DND-41 (cell line): ENCODE results near the gene BRMS1.

ENCODE experiments used
- ATAC-seq: fragments of 200-7000 bp; cut with Tn5 transposase; 3 replicates; pipeline ENCODE4 v1.9.1; 2021; ENCODE audit warnings: low read depth; ENCODE audit not compliant: insufficient read depth
- DNase-seq: peaks from one replicate; pipeline ENCODE4 v3.0.0-alpha.2; 2020
- H2AFZ ChIP-seq: 2 replicates; pipeline ENCODE4 v1.6.0; 2012; ENCODE audit warnings: low read depth, low read length
- H3K27ac ChIP-seq: 2 replicates; pipeline ENCODE4 v1.5.1; 2012; ENCODE audit warnings: low read length, inconsistent platforms
- H3K27me3 ChIP-seq: fragments of 200-600 bp; sonication (generic); 2 replicates; pipeline ENCODE4 v1.6.0; 2012; ENCODE audit warnings: low read length, mild to moderate bottlenecking, inconsistent platforms; ENCODE audit not compliant: insufficient read depth, poor library complexity
- H3K36me3 ChIP-seq: 2 replicates; pipeline ENCODE4 v1.5.1; 2012; ENCODE audit warnings: low read length, inconsistent platforms; ENCODE audit not compliant: insufficient read depth
- H3K4me1 ChIP-seq: 2 replicates; pipeline ENCODE4 v1.5.1; 2012; ENCODE audit warnings: mild to moderate bottlenecking, low read length; ENCODE audit not compliant: insufficient read depth
- H3K4me2 ChIP-seq: 2 replicates; pipeline ENCODE4 v1.6.0; 2012; ENCODE audit warnings: mild to moderate bottlenecking, moderate library complexity, low read length, inconsistent platforms; ENCODE audit not compliant: insufficient read depth
- H3K4me3 ChIP-seq, 2 experiments: fragments of 200-600 bp in 1 of 2; shearing (Covaris generic) in 1 of 2; 2 replicates each; pipeline ENCODE4 v1.5.1; 2012 to 2016; ENCODE audit warnings: inconsistent platforms in 2 of 2, low read length in 2 of 2, mild to moderate bottlenecking in 2 of 2, low read depth in 1 of 2, moderate library complexity in 1 of 2
- H3K79me2 ChIP-seq: 2 replicates; pipeline ENCODE4 v1.6.0; 2012; ENCODE audit warnings: low read length, inconsistent platforms; ENCODE audit not compliant: insufficient read depth
- H3K9ac ChIP-seq: 2 replicates; pipeline ENCODE4 v1.6.0; 2012; ENCODE audit warnings: low read depth, mild to moderate bottlenecking, inconsistent platforms, low read length, moderate library complexity
- H3K9me3 ChIP-seq: 2 replicates; pipeline ENCODE4 v1.5.1; 2012; ENCODE audit warnings: low read length, moderate library complexity, mild to moderate bottlenecking, inconsistent platforms; ENCODE audit not compliant: insufficient read depth, severe bottlenecking
- H4K20me1 ChIP-seq: 2 replicates; pipeline ENCODE4 v1.6.0; 2012; ENCODE audit warnings: low read length; ENCODE audit not compliant: insufficient read depth
- CTCF ChIP-seq: IDR thresholded peaks from 2 replicates; pipeline ENCODE4 v1.5.1; 2012; ENCODE audit warnings: borderline replicate concordance, low read length, moderate library complexity, mild to moderate bottlenecking; ENCODE audit not compliant: poor library complexity, severe bottlenecking; ENCODE audit errors: extremely low read depth
- EZH2 ChIP-seq: IDR thresholded peaks from 3 replicates; pipeline ENCODE4 v1.6.1; 2012; ENCODE audit warnings: borderline replicate concordance, low read depth, mild to moderate bottlenecking, moderate library complexity, low read length, inconsistent platforms; ENCODE audit not compliant: severe bottlenecking

Gene BRMS1

GRCh38 chr11:66314561-66315497 lies 30.1 kb downstream of the BRMS1 start:
- DNase-seq, result no peak
- Histone ChIP-seq H2AFZ (no peak overlapping the region), H3K27me3 (no peaks in the 10 kb centered on the region), H3K36me3 (no peaks in the 10 kb centered on the region), H3K4me3 (no peak overlapping the region), H3K4me2 (no peak overlapping the region), H4K20me1 (0 out of 2 replicates have a peak, but pooled peaks cover 2% of the 10 kb centered on the region), H3K9me3 (no peaks in the 10 kb centered on the region), H3K9ac (no peak overlapping the region), H3K79me2 (no peaks in the 10 kb centered on the region), H3K4me1 (peaks cover 58% of the 10 kb centered on the region), H3K27ac (no peak overlapping the region)
- no peak for TF ChIP-seq CTCF
- no peak for TF ChIP-seq EZH2
- no peak for ATAC-seq

DNA sequence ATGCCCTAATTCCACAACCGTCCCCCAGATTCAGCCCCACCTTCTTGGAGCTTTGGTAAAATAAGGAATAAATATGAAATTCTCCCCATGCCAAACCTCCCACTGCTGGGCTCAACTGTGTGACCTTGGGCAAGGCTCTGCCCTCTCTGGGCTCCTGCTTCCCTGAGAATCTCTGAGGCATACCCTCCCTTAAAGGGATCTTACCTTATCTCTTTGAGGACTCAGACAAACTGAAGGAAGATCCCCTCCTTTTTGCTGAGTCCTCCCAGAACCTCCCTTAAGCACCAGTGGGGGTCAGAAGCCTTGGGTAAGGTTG lies 30.8 kb downstream of the BRMS1 start:
- Histone ChIP-seq H3K79me2 (no peaks in the 10 kb centered on the region), H3K9ac (no peak overlapping the region), H3K4me2 (no peak overlapping the region), H3K9me3 (no peaks in the 10 kb centered on the region), H3K27me3 (no peaks in the 10 kb centered on the region), H3K4me3 (no peak overlapping the region), H3K36me3 (no peaks in the 10 kb centered on the region), H4K20me1 (0 out of 2 replicates have a peak, but pooled peaks cover 2% of the 10 kb centered on the region), H3K4me1 (peaks cover 55% of the 10 kb centered on the region), H2AFZ (no peak overlapping the region), H3K27ac (no peak overlapping the region)
- TF ChIP-seq EZH2 (no peak), CTCF (no peak)
- ATAC-seq (no peak), DNase-seq (no peak)

GRCh38 chr11:66313321-66314185 lies 31.4 kb downstream of the BRMS1 start:
- no peaks in the 10 kb centered on the region for H3K36me3 ChIP-seq
- DNase-seq (no peak), ATAC-seq (no peak)
- 0 out of 2 replicates have a peak, but pooled peaks cover 2% of the 10 kb centered on the region for H4K20me1 ChIP-seq
- peak overlapping the region; percentile 72; the same call in 1 of the 2 replicates for H2AFZ ChIP-seq
- H3K27ac ChIP-seq, result peak overlapping the region; percentile 83
- peak overlapping the region in 1 of 2 experiments; percentile 58; a peak in 2 of 4 replicates for H3K4me3 ChIP-seq
- peak overlapping the region; percentile 54 for H3K9ac ChIP-seq
- peak overlapping the region; percentile 89 for H3K4me2 ChIP-seq
- H3K9me3 ChIP-seq, result no peaks in the 10 kb centered on the region
- no peaks in the 10 kb centered on the region for H3K27me3 ChIP-seq
- TF ChIP-seq EZH2, result no peak
- TF ChIP-seq CTCF, result peak; percentile 28
- H3K79me2 ChIP-seq, result no peaks in the 10 kb centered on the region
- peaks cover 49% of the 10 kb centered on the region for H3K4me1 ChIP-seq
